ENCODE results near the gene MCU. TPM values are rescaled to one million over a fixed set of nuclear protein-coding genes. Genes with fewer than 3 reads are reported as not detected.
"Not testable (repeated sequence)": the region's sequence is repeated elsewhere in the genome, so short reads cannot be mapped to it uniquely, and the experiment has no call there.

The MCU gene
- total and polyA plus RNA-seq, 2 donors (not counting 1 experiment from before 2014, with no cell fraction given): 11.7 to 21.1 TPM

DNA sequence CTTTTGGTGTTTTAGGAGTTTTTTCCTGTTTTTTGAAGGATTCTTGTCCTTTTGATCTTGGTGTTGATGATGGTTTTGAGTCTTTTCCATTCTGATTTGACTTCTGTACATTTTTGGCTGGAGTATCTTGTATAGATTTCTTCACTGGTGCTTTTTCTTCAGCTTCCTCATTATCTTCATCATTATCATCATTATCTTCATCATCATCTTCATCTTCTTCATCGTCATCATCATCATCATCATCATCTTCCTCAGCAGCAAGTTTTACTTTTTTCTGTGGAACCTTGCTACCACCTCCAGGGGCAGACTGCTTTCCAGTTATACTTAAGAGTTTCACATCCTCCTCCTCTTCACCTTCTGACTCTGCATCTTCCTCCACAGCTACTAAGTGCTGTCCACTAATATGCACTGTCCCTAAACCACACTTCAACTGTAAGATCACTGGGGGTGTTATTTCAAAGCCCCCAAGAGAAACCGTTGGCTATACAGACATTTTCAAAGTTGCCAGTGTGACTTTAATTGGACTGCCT lies 225.9 kb downstream of the MCU start:
- peaks cover 14% of the 10 kb centered on the region for H3K27me3 Mint-ChIP-seq
- intact Hi-C loops (cut with micrococcal nuclease); H2AFZ ChIP-seq (ENCODE audit: insufficient read depth, low read depth, low read length, poor library complexity, severe bottlenecking); H3K27me3 ChIP-seq (replicated peaks in 1 of 4; ENCODE audit: control extremely low read depth in 1 of 4, control insufficient read depth in 3 of 4, insufficient read depth in 4 of 4, low read length in 3 of 4); H3K4me3 ChIP-seq (ENCODE audit: control extremely low read depth in 1 of 5, extremely low read depth in 1 of 5, insufficient read depth in 1 of 5, low read depth in 2 of 5, low read length in 4 of 5); ATAC-seq (ENCODE audit: low read depth); H3K9ac ChIP-seq (ENCODE audit: low read length); H4K20me1 ChIP-seq (ENCODE audit: control insufficient read depth, insufficient read depth, low read length, poor library complexity, severe bottlenecking); CTCF ChIA-PET; H3K27ac ChIP-seq (ENCODE audit: low read length in 2 of 2); H3K4me1 Mint-ChIP-seq; H3K4me2 ChIP-seq (replicated peaks; ENCODE audit: low read depth, low read length, poor library complexity, severe bottlenecking); H3K79me2 ChIP-seq (ENCODE audit: control insufficient read depth, insufficient read depth, low read length); H3K9me3 ChIP-seq (ENCODE audit: control extremely low read depth in 1 of 3, control insufficient read depth in 2 of 3, insufficient read depth in 1 of 3, low read length in 2 of 3); H3K27ac Mint-ChIP-seq; H3K4me3 Mint-ChIP-seq; H3K4me1 ChIP-seq (ENCODE audit: control insufficient read depth in 2 of 2, insufficient read depth in 2 of 2, low read length in 2 of 2); POLR2A ChIA-PET; H3K36me3 ChIP-seq (replicated peaks in 1 of 2; ENCODE audit: control extremely low read depth in 1 of 2, control insufficient read depth in 1 of 2, extremely low read depth in 1 of 2, insufficient read depth in 2 of 2, low read length in 1 of 2); DNase-seq: not testable (repeated sequence)
- H3K9me3 Mint-ChIP-seq (ENCODE audit: insufficient read depth): peaks cover 15% of the 10 kb centered on the region
- 82% methylated on average over 1 of the region's 2 CpGs for WGBS (ENCODE audit: insufficient coverage)

DNA sequence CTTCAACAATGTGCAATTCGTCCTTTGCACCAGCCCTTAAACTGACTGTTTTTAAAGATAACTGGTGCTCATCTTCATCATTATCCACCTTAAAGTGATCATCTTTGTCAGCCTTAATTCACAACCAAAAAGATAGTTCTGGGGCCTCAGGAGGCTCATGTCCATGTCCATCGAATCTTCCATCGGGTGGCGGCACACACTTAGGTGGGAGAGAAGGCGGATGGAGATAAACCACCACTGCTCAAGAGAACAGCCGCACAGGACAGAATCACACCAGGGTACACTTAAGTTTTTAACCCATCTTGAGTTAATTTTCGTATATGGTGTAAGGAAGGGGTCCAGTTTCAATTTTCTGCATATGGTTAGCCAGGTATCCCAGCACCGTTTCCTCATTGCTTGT lies 226.4 kb downstream of the MCU start:
- H3K9me3 ChIP-seq (ENCODE audit: control extremely low read depth in 1 of 3, control insufficient read depth in 2 of 3, insufficient read depth in 1 of 3, low read length in 2 of 3): peaks cover 0 to 4% (median 3%) of the 10 kb centered on the region in 3 donors
- no peak overlapping the region for H2AFZ ChIP-seq (ENCODE audit: insufficient read depth, low read depth, low read length, poor library complexity, severe bottlenecking)
- no peaks in the 10 kb centered on the region for H4K20me1 ChIP-seq (ENCODE audit: control insufficient read depth, insufficient read depth, low read length, poor library complexity, severe bottlenecking)
- CTCF ChIA-PET: no interaction called here
- H3K36me3 ChIP-seq (replicated peaks in 1 of 2; ENCODE audit: control extremely low read depth in 1 of 2, control insufficient read depth in 1 of 2, extremely low read depth in 1 of 2, insufficient read depth in 2 of 2, low read length in 1 of 2): no peaks in the 10 kb centered on the region
- Mint-ChIP-seq H3K27ac (no peak overlapping the region), H3K4me3 (no peak overlapping the region), H3K4me1 (no peaks in the 10 kb centered on the region), H3K27me3 (peaks cover 14% of the 10 kb centered on the region), H3K9me3 (ENCODE audit: insufficient read depth) (peaks cover 15% of the 10 kb centered on the region)
- H3K4me2 ChIP-seq (replicated peaks; ENCODE audit: low read depth, low read length, poor library complexity, severe bottlenecking): no peak overlapping the region
- TF ChIP-seq CTCF (IDR thresholded peaks at IDR 0.05): no peak
- no peak for TF ChIP-seq EZH2 (IDR thresholded peaks at IDR 0.05; ENCODE audit: borderline replicate concordance, insufficient read depth, low read depth, low read length, poor library complexity, severe bottlenecking)
- no peak overlapping the region for H3K9ac ChIP-seq (ENCODE audit: low read length)
- H3K4me3 ChIP-seq (ENCODE audit: control extremely low read depth in 1 of 5, extremely low read depth in 1 of 5, insufficient read depth in 1 of 5, low read depth in 2 of 5, low read length in 4 of 5): no peak overlapping the region
- POLR2A ChIA-PET: no interaction called here
- no peaks in the 10 kb centered on the region for H3K4me1 ChIP-seq (ENCODE audit: control insufficient read depth in 2 of 2, insufficient read depth in 2 of 2, low read length in 2 of 2)
- H3K79me2 ChIP-seq (ENCODE audit: control insufficient read depth, insufficient read depth, low read length): no peaks in the 10 kb centered on the region
- H3K27me3 ChIP-seq (replicated peaks in 1 of 4; ENCODE audit: control extremely low read depth in 1 of 4, control insufficient read depth in 3 of 4, insufficient read depth in 4 of 4, low read length in 3 of 4): peaks cover 0 to 2% (median 0%) of the 10 kb centered on the region in 4 experiments
- intact Hi-C loops (cut with micrococcal nuclease): no loop called here
- DNase-seq (no peak), ATAC-seq (ENCODE audit: low read depth) (no peak)
- no peak overlapping the region for H3K27ac ChIP-seq (ENCODE audit: low read length in 2 of 2)
- WGBS (ENCODE audit: insufficient coverage): 92% methylated on average over 3 of the region's 8 CpGs

- H3K9me3 ChIP-seq (ENCODE audit: control extremely low read depth in 1 of 3, control insufficient read depth in 2 of 3, insufficient read depth in 1 of 3, low read length in 2 of 3); intact Hi-C loops (cut with micrococcal nuclease); CTCF ChIA-PET; H3K36me3 ChIP-seq (replicated peaks in 1 of 2; ENCODE audit: control extremely low read depth in 1 of 2, control insufficient read depth in 1 of 2, extremely low read depth in 1 of 2, insufficient read depth in 2 of 2, low read length in 1 of 2); H3K4me1 ChIP-seq (ENCODE audit: control insufficient read depth in 2 of 2, insufficient read depth in 2 of 2, low read length in 2 of 2); H3K27me3 ChIP-seq (replicated peaks in 1 of 4; ENCODE audit: control extremely low read depth in 1 of 4, control insufficient read depth in 3 of 4, insufficient read depth in 4 of 4, low read length in 3 of 4); ATAC-seq (ENCODE audit: low read depth); POLR2A ChIA-PET; H3K79me2 ChIP-seq (ENCODE audit: control insufficient read depth, insufficient read depth, low read length); H3K27ac Mint-ChIP-seq; H3K4me3 ChIP-seq (ENCODE audit: control extremely low read depth in 1 of 5, extremely low read depth in 1 of 5, insufficient read depth in 1 of 5, low read depth in 2 of 5, low read length in 4 of 5); H2AFZ ChIP-seq (ENCODE audit: insufficient read depth, low read depth, low read length, poor library complexity, severe bottlenecking); H3K4me3 Mint-ChIP-seq; DNase-seq; H3K9ac ChIP-seq (ENCODE audit: low read length); H4K20me1 ChIP-seq (ENCODE audit: control insufficient read depth, insufficient read depth, low read length, poor library complexity, severe bottlenecking); H3K27ac ChIP-seq (ENCODE audit: low read length in 2 of 2); H3K4me2 ChIP-seq (replicated peaks; ENCODE audit: low read depth, low read length, poor library complexity, severe bottlenecking); H3K4me1 Mint-ChIP-seq: not testable (repeated sequence)
- WGBS (ENCODE audit: insufficient coverage): 89% methylated on average over 1 of the region's 1 CpG
- Mint-ChIP-seq H3K9me3 (ENCODE audit: insufficient read depth) (peaks cover 15% of the 10 kb centered on the region), H3K27me3 (peaks cover 21% of the 10 kb centered on the region)
These were observed 229.3 kb downstream of the MCU start for GRCh38 chr10:72921147-72921683.

Data from B cell (primary cell).